Tibial nerve (tissue), 4 donors: ENCODE results near the gene ASPG. TPM values are rescaled to one million over a fixed set of nuclear protein-coding genes. Genes with fewer than 3 reads are reported as not detected.

Source experiments
- DNase-seq, 2 donors: peaks; one replicate each; pipeline ENCODE4 v3.0.0-alpha.2; 2019; ENCODE audit warnings: low spot score in 2 of 2
- H3K27ac ChIP-seq, 4 donors: fragments of 200-600 bp; sonication (generic) in 3 of 4; one replicate each; pipeline ENCODE4 v1.5.1; 2017 to 2019; ENCODE audit warnings: mild to moderate bottlenecking in 1 of 4
- H3K27me3 ChIP-seq, 2 donors: fragments of 200-600 bp; sonication (generic) in 1 of 2; one replicate each; pipeline versions ENCODE4 v1.5.1 to v1.6.0; 2017 to 2019
- H3K36me3 ChIP-seq, 3 donors: fragments of 200-600 bp; sonication (generic); one replicate each; pipeline ENCODE4 v1.5.1; 2018 to 2019
- H3K4me1 ChIP-seq, 4 donors: fragments of 200-600 bp; sonication (generic) in 3 of 4; one replicate each; pipeline ENCODE4 v1.5.1; 2017 to 2019
- H3K4me3 ChIP-seq, 4 donors: fragments of 200-600 bp; sonication (generic) in 3 of 4; one replicate each; pipeline ENCODE4 v1.5.1; 2017 to 2019; ENCODE audit warnings: mild to moderate bottlenecking in 1 of 4, moderate library complexity in 1 of 4
- H3K9me3 ChIP-seq, 4 donors: fragments of 200-600 bp; sonication (generic) in 3 of 4; one replicate each; pipeline ENCODE4 v1.5.1; 2017 to 2019
- CTCF ChIP-seq, 5 experiments: fragments of 200-600 bp in 3 of 5; fragments of 450-650 bp in 2 of 5; sonication (generic) in 3 of 5; IDR thresholded peaks; one replicate each; pipeline ENCODE4 v1.5.1; 2016 to 2019; ENCODE audit warnings: antibody characterized with exemption in 5 of 5, mild to moderate bottlenecking in 3 of 5, moderate library complexity in 2 of 5
- EP300 ChIP-seq, 2 donors: sonication (generic); formaldehyde crosslinking; IDR thresholded peaks; one replicate each; pipeline ENCODE4 v1.6.1; 2017; ENCODE audit warnings: antibody characterized with exemption in 2 of 2, mild to moderate bottlenecking in 1 of 2
- POLR2A ChIP-seq, 2 donors: fragments of 450-650 bp; IDR thresholded peaks; one replicate each; pipeline ENCODE4 v1.6.1; 2017; ENCODE audit warnings: antibody characterized with exemption in 2 of 2, mild to moderate bottlenecking in 2 of 2, moderate library complexity in 2 of 2
- WGBS, 2 donors: methylation state at CpG; one replicate each; pipeline ENCODE4 v1.1.5; 2018; 5-methylcytosine and 5-hydroxymethylcytosine counted together
- total RNA-seq, 4 donors: library from RNA; depleted of rRNA; stranded (reverse); fragments of >200 nt; gene quantifications; one replicate each; pipeline ENCODE4 v1.1.0, GENCODE V29; 2016

Gene ASPG
- total RNA-seq, 4 donors from 2014 or later: 2.4 to 8.7 (median 2.7) TPM

GRCh38 chr14:104131968-104132732 lies 46.6 kb downstream of the ASPG start:
- Histone ChIP-seq H3K4me1 (peaks cover 0 to 20% (median 7%) of the 10 kb centered on the region in 4 donors), H3K27me3 (peaks cover 0 to 40% of the 10 kb centered on the region in 2 donors), H3K36me3 (no peaks in the 10 kb centered on the region), H3K9me3 (peaks cover 0 to 40% (median 5%) of the 10 kb centered on the region in 4 donors), H3K27ac (no peak overlapping the region), H3K4me3 (no peak overlapping the region)
- TF ChIP-seq POLR2A (IDR thresholded peaks at IDR 0.05) (no peak), CTCF (IDR thresholded peaks at IDR 0.05) (no peak), EP300 (IDR thresholded peaks at IDR 0.05) (no peak)
- no peak for DNase-seq
- WGBS, 2 donors: 74 to 75% methylated on average over 23 of the region's 23 CpGs

GRCh38 chr14:104132981-104133380 lies 47.5 kb downstream of the ASPG start:
- DNase-seq: no peak
- Histone ChIP-seq H3K4me3 (no peak overlapping the region), H3K27ac (no peak overlapping the region), H3K9me3 (peaks cover 0 to 32% (median 5%) of the 10 kb centered on the region in 4 donors), H3K4me1 (peaks cover 0 to 28% (median 15%) of the 10 kb centered on the region in 4 donors), H3K36me3 (no peaks in the 10 kb centered on the region), H3K27me3 (peaks cover 0 to 48% of the 10 kb centered on the region in 2 donors)
- TF ChIP-seq EP300 (IDR thresholded peaks at IDR 0.05) (no peak), CTCF (IDR thresholded peaks at IDR 0.05) (no peak), POLR2A (IDR thresholded peaks at IDR 0.05) (no peak)
- 9 to 22% methylated on average over 6 to 7 of the region's 7 CpGs for WGBS, 2 donors

GRCh38 chr14:104133496-104133895 lies 48.0 kb downstream of the ASPG start:
- TF ChIP-seq POLR2A (IDR thresholded peaks at IDR 0.05): no peak
- no peak for TF ChIP-seq EP300 (IDR thresholded peaks at IDR 0.05)
- no peak for TF ChIP-seq CTCF (IDR thresholded peaks at IDR 0.05)
- no peaks in the 10 kb centered on the region for H3K36me3 ChIP-seq
- 71 to 83% methylated on average over 8 to 9 of the region's 9 CpGs for whole genome bisulfite sequencing, 2 donors
- peaks cover 0 to 33% (median 19%) of the 10 kb centered on the region in 4 donors for H3K4me1 ChIP-seq
- no peak overlapping the region for H3K27ac ChIP-seq
- DNase-seq: no peak
- peaks cover 0 to 28% (median 5%) of the 10 kb centered on the region in 4 donors for H3K9me3 ChIP-seq
- no peak overlapping the region for H3K4me3 ChIP-seq
- peaks cover 0 to 52% of the 10 kb centered on the region in 2 donors for H3K27me3 ChIP-seq

GRCh38 chr14:104134061-104134965 lies 48.8 kb downstream of the ASPG start:
- H3K27ac ChIP-seq: no peak overlapping the region
- H3K9me3 ChIP-seq: peaks cover 0 to 21% (median 4%) of the 10 kb centered on the region in 4 donors
- no peak for DNase-seq
- no peak overlapping the region for H3K4me3 ChIP-seq
- WGBS, 2 donors: 47 to 55% methylated on average over 31 of the region's 31 CpGs
- TF ChIP-seq POLR2A (IDR thresholded peaks at IDR 0.05) (no peak), CTCF (IDR thresholded peaks at IDR 0.05) (no peak), EP300 (IDR thresholded peaks at IDR 0.05) (no peak)
- no peaks in the 10 kb centered on the region for H3K36me3 ChIP-seq
- peaks cover 0 to 41% (median 19%) of the 10 kb centered on the region in 4 donors for H3K4me1 ChIP-seq
- H3K27me3 ChIP-seq: peaks cover 0 to 59% of the 10 kb centered on the region in 2 donors
